Stimulated activated CD4-positive, alpha-beta T cell treated with anti-CD3 and anti-CD28 coated beads, Interleukin-15, amount 100 ng/mL, for 1 hour (primary cell): Measurements from ENCODE around the gene KCNQ5.
"Not testable (repeated sequence)": the region's sequence is repeated elsewhere in the genome, so short reads cannot be mapped to it uniquely, and the experiment has no call there.

ENCODE experiments used
- DNase-seq, 2 donors: peaks; one replicate each; pipeline ENCODE4 v3.0.0-alpha.2; 2020; ENCODE audit warnings: low read depth in 1 of 2, low spot score in 1 of 2

The KCNQ5 gene

GRCh38 chr6:72894091-72894490, 272.2 kb downstream of the KCNQ5 start:
- DNase-seq, result no peak

DNA sequence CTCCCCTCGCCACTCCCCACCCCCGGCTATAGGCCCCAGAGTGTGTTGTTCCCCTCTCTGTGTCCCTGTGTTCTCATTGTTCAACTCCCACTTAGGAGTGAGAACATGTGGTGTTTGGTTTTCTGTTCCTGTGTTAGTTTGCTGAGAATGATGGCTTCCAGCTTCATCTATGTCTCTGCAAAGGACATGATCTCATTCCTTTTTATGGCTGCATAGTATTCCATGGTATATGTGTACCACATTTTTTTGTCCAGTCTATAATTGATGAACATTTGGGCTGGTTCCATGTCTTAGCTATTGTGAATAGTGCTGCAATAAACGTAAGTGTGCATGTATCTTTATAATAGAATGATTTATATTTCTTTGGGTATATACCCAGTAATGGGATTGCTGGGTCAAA, 276.4 kb downstream of the KCNQ5 start:
- DNase-seq, result not testable (repeated sequence)

GRCh38 chr6:72905705-72906478, 284.0 kb downstream of the KCNQ5 start:
- no peak for DNase-seq

GRCh38 chr6:72911463-72912155, 289.7 kb downstream of the KCNQ5 start:
- DNase-seq, result no peak

DNA sequence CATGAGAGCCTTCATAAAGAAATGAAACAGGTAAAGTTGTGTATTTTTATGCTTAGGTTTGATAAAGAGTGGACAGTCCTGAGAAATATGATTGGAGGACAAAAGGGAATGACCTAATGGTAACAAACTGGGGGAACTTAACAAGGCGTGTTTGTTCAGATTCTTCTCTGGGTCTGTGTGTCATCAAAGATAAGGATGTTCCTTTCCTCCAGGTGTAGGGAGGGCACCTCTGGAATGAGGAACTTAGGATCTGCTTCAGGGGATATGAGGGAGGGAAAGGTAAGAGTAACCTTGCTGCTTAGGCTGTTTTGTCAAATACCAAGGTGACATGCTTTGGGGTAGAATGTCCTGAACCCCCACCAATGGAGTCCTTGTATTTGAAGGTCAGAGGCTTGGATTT, 291.9 kb downstream of the KCNQ5 start:
- DNase-seq, result no peak

GRCh38 chr6:72916298-72916697, 294.4 kb downstream of the KCNQ5 start:
- no peak for DNase-seq

GRCh38 chr6:72916906-72917305, 295.0 kb downstream of the KCNQ5 start:
- DNase-seq, result no peak

GRCh38 chr6:72922401-72922800, 300.5 kb downstream of the KCNQ5 start:
- DNase-seq, result no peak

- DNase-seq, result no peak
These were observed 303.3 kb downstream of the KCNQ5 start for GRCh38 chr6:72925136-72925535.

DNA sequence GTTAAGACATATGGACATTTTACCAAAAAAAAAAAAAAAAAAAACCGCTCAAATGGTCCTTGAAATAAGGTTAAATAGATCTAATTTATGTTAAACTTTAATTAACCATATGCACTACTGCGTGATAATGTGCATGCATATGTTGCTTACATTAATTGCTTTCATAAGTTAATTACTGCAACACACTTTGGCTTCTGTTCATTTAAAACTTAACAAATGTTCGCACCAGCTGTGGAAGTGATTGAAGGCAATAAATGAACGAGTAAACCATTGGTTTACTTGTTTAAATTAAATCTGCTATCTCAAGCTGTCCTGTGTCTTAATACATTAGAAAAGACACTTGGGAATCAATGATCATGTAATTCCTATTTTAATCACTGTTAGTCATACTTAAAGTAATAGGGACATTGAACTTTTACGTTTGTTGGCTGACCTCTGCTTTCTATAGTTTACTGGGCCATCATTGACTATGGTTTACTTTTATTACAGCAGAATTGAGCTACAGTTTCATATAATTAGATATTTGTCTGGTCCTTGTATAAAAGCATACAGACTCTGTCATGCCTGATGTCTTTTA, 308.8 kb downstream of the KCNQ5 start:
- DNase-seq, result no peak

DNA sequence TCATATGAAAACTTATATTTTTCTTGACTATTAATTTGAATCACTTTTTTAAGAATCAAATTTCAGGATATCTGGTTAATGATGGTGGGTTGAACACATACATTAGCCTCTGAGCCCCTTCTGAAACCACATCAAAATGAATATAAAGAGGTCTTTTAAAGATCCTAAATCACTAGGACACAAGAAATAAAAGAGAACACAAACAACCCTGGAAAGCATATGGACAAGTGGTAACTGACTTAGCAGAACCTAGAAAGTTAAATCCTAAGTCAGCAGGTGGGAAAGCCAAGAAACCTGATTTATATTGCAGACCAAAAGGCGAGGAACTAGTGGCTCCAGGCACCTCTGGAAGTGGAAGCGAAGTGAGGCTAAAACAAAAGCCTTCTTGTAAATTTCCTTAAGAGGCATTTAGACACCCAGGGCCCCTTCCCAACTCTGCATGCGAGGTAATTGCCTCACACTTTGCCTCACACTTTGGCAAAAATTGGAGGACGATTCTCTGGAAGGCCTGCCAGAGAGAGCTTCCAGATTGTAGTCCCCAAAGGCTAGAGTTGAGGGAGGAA, 309.5 kb downstream of the KCNQ5 start:
- no peak for DNase-seq

GRCh38 chr6:72933233-72933632, 311.4 kb downstream of the KCNQ5 start:
- DNase-seq, result no peak

GRCh38 chr6:72936766-72937559, 315.1 kb downstream of the KCNQ5 start:
- no peak for DNase-seq

DNA sequence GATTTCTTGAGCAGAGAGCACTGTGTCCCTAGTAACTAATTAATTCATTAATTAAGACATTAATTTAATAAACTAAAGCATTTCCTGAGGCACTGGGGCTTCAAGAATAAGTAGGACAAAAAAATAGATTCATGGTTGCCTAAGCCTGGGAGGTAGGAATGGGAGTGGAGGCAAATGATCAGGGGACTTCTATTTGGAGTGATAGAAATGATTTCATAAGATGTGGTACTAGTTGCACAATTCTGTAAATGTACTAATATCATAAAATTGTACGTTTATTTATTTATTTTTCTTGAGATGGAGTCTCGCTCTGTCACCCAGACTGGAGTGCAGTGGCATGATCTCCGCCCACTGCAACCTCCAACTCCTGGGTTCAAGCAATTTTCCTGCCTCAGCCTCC, 316.2 kb downstream of the KCNQ5 start:
- DNase-seq, result no peak

- DNase-seq, result no peak
These were observed 317.1 kb downstream of the KCNQ5 start for GRCh38 chr6:72939004-72939403.

DNA sequence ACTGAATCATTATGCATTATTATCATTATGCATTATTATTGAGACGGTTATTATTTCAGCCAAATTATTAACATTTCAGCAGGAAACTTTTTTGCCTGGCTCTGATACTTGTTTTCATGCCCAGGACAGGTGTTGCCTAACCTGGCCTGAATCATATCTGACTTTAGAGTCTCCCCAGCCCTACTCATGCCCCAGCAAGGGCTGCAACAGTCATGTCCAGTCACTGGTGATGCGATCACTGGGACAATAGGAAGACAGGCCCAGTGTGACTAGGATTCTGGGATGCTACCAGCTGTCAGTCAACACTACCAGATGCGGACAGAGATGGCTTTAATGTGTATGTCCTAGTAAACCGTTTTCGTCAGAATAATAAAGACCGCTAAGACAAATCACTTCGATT, 318.4 kb downstream of the KCNQ5 start:
- DNase-seq, result no peak

DNA sequence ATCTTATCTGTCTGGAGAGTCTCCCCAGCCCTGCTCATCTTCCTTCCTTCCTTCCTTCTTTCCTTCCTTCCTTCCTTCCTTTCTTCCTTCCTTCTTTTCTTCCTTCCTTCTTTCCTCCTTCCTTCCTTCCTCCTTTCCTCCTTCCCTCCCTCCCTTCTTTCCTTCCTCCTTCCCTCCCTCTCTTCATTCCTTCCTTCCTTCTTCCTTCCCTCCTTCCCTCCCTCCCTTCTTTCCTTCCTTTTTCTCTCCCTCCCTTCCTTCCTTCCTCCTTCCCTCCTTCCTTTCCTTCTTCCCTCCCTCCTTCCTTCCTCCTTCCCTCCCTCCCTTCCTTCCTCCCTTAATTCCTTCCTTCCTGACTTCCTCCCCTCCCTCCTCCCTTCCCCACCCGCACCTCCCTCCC, 319.4 kb downstream of the KCNQ5 start:
- DNase-seq, result no peak

GRCh38 chr6:72941751-72942150, 319.9 kb downstream of the KCNQ5 start:
- DNase-seq, result no peak

GRCh38 chr6:72943699-72944098, 321.8 kb downstream of the KCNQ5 start:
- no peak for DNase-seq

DNA sequence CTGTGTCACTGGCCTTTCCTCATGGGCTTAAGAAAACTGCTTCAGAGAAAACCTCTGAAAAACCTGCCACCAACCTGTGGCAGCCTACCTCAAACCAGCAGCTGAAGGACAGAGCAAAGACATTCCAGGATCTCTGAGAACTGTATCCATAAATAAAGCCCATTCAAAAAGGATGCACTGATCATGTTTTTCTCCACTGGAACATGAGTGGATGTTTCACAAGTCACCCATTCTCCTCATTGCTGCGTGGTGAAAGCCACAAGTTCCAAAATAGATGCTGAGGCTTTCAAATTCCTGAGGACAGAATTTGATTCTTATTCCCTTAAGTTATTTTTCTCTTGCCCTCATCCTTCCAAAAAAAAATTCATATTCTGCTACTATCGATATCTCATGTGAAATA, 322.8 kb downstream of the KCNQ5 start:
- no peak for DNase-seq

DNA sequence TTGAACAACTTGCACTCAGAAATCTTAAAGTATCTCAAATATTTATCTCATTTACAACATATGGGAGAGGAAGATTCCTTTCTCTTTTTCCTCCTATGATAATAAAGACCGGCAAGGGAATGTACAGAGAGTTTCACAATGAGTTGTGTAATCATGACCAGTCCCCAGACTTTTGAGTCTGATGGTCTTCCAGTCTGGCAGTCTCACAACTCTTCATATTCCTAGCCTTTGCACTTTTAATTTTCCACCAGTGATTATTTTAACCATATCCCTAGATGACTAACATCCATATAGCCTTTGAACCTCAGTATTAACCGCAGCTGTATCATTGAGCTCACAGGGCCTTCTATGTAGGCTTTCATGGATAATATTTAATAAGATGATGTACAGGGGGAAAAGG, 324.9 kb downstream of the KCNQ5 start:
- no peak for DNase-seq
